Panc1 (cell line): Measurements from ENCODE around the gene PCK2. TPM values are rescaled to one million over a fixed set of nuclear protein-coding genes. Genes with fewer than 3 reads are reported as not detected.

Source experiments
- ATAC-seq: fragments of 200-7000 bp; cut with Tn5 transposase; 2 replicates; pipeline ENCODE4 v1.9.1; 2020; ENCODE audit warnings: mild to moderate bottlenecking, moderate library complexity
- BruUV-seq: library from RNA; stranded (reverse); fragments of 400-500 nt; replicated peaks from 2 replicates; lab custom pipeline; 2021; lab: Mats Ljungman, UMichigan
- CTCF ChIA-PET: fragments of 300-600 bp; sonication (Branson Sonifier 250); formaldehyde crosslinking; loops from one replicate; lab custom pipeline; 2022; ENCODE audit warnings: antibody characterized with exemption; lab: Charles Lee
- POLR2A ChIA-PET: fragments of 300-600 bp; sonication (Branson Sonifier 250); formaldehyde crosslinking; loops from one replicate; lab custom pipeline; 2022; ENCODE audit warnings: antibody characterized with exemption; lab: Charles Lee
- DNase-seq: peaks from one replicate; pipeline ENCODE4 v3.0.0-alpha.2; 2010; ENCODE audit warnings: low read depth, low spot score
- H3K27ac ChIP-seq: 2 replicates; pipeline ENCODE4 v1.5.1; 2011; ENCODE audit warnings: mild to moderate bottlenecking, low read length, inconsistent platforms
- H3K27me3 ChIP-seq: fragments of 200-500 bp; sonication (Bioruptor generic); 2 replicates; pipeline ENCODE4 v1.6.0; 2014; ENCODE audit warnings: low read length, inconsistent platforms; ENCODE audit not compliant: control insufficient read depth, insufficient read depth
- H3K36me3 ChIP-seq: fragments of 200-500 bp; sonication (Bioruptor generic); 2 replicates; pipeline ENCODE4 v1.5.1; 2014; ENCODE audit warnings: inconsistent platforms, mild to moderate bottlenecking, low read length, moderate library complexity; ENCODE audit not compliant: control insufficient read depth, insufficient read depth
- H3K4me1 ChIP-seq: 2 replicates; pipeline ENCODE4 v1.5.1; 2011; ENCODE audit warnings: inconsistent platforms, mild to moderate bottlenecking, low read length, moderate library complexity; ENCODE audit not compliant: control insufficient read depth, insufficient read depth
- H3K4me3 ChIP-seq, 2 experiments: 2 replicates each; pipeline ENCODE4 v1.5.1; 2011 to 2012; ENCODE audit warnings: low read depth in 2 of 2, low read length in 2 of 2, mild to moderate bottlenecking in 2 of 2, inconsistent platforms in 1 of 2, moderate library complexity in 1 of 2
- H3K9me3 ChIP-seq: fragments of 200-500 bp; sonication (Bioruptor generic); 2 replicates; pipeline ENCODE4 v1.5.1; 2014; ENCODE audit warnings: low read depth, mild to moderate bottlenecking, inconsistent platforms, low read length, moderate library complexity; ENCODE audit not compliant: control insufficient read depth, insufficient read depth
- CTCF ChIP-seq: fragments of 450-650 bp; IDR thresholded peaks from 2 replicates; pipeline ENCODE4 v1.5.1; 2017; ENCODE audit warnings: mild to moderate bottlenecking
- POLR2AphosphoS5 ChIP-seq: IDR thresholded peaks from 2 replicates; pipeline ENCODE4 v1.6.1; 2012; ENCODE audit warnings: mild to moderate bottlenecking, low read depth, low read length, moderate library complexity
- REST ChIP-seq, 2 experiments: IDR thresholded peaks; 2 replicates each; pipeline ENCODE4 v1.6.1; 2011 to 2012; ENCODE audit warnings: low read depth in 2 of 2, control low read depth in 1 of 2, low read length in 1 of 2, mild to moderate bottlenecking in 1 of 2, moderate library complexity in 1 of 2; ENCODE audit not compliant: insufficient read depth in 1 of 2
- SIN3A ChIP-seq: IDR thresholded peaks from 2 replicates; pipeline ENCODE4 v1.6.1; 2012; ENCODE audit warnings: low read depth, mild to moderate bottlenecking, low read length, moderate library complexity, borderline replicate concordance; ENCODE audit not compliant: insufficient read depth
- TCF7L2 ChIP-seq: IDR thresholded peaks from 2 replicates; pipeline ENCODE4 v1.6.1; 2011; ENCODE audit warnings: mild to moderate bottlenecking, low read depth, low read length, inconsistent platforms
- in situ Hi-C: cut with HindIII; loops from 2 replicates; pipeline ENCODE4 v1.10.0; 2016; ENCODE audit warnings: low sequenced_read_pairs, low pct_unique_long_range_greater_than_20kb
- intact Hi-C: fragments of 100-400 bp; cut with micrococcal nuclease; formaldehyde crosslinking; loops from one replicate; pipeline ENCODE4 v1.10.0; 2022; ENCODE audit not compliant: unreplicated experiment
- total RNA-seq: library from RNA; stranded (reverse); gene quantifications from one replicate; pipeline ENCODE4 v1.2.1, GENCODE V29; 2021; ENCODE audit not compliant: unreplicated experiment

PCK2 gene
- total RNA-seq, 1 experiment from 2014 or later, result 24.5 TPM

- Histone ChIP-seq H3K9me3 (no peaks in the 10 kb centered on the region), H3K27me3 (no peaks in the 10 kb centered on the region), H3K4me1 (no peaks in the 10 kb centered on the region; the same call in 1 of the 2 replicates), H3K4me3 (no peak overlapping the region), H3K27ac (no peak overlapping the region), H3K36me3 (no peaks in the 10 kb centered on the region)
- no peak for TF ChIP-seq CTCF
- no peak for TF ChIP-seq SIN3A
- no peak for TF ChIP-seq POLR2AphosphoS5
- no peak for TF ChIP-seq REST (IDR thresholded peaks at IDR 0.05; ENCODE audit: insufficient read depth in 1 of 2, low read depth in 2 of 2, low read length in 1 of 2)
- no peak for TF ChIP-seq TCF7L2
- in situ Hi-C loops, result no loop called here
- ChIA-PET POLR2A (no interaction called here), CTCF (no interaction called here)
- intact Hi-C loops, result no loop called here
- DNase-seq (no peak), ATAC-seq (no peak)
- BruUV-seq, result no TSS peak
Measured at GRCh38 chr14:24087004-24087403, 7.1 kb upstream of the PCK2 start.

- in situ Hi-C loops (no loop called here), intact Hi-C loops (no loop called here)
- Histone ChIP-seq H3K4me1 (no peaks in the 10 kb centered on the region), H3K9me3 (no peaks in the 10 kb centered on the region), H3K36me3 (no peaks in the 10 kb centered on the region), H3K27me3 (no peaks in the 10 kb centered on the region), H3K4me3 (no peak overlapping the region), H3K27ac (no peak overlapping the region)
- TF ChIP-seq TCF7L2 (no peak), REST (IDR thresholded peaks at IDR 0.05; ENCODE audit: insufficient read depth in 1 of 2, low read depth in 2 of 2, low read length in 1 of 2) (no peak), SIN3A (no peak), POLR2AphosphoS5 (no peak), CTCF (no peak)
- POLR2A ChIA-PET, result no interaction called here
- DNase-seq (no peak), ATAC-seq (no peak)
- CTCF ChIA-PET, result interaction anchor here (0.5 kb wide), 1 partner anchor 28 kb away, joined by 12 read pairs; no protein-coding TSS in a partner anchor
- no TSS peak for BruUV-seq
Measured at GRCh38 chr14:24088095-24088494, 6.0 kb upstream of the PCK2 start.
